ENCODE results near the gene CPT1B. TPM values are rescaled to one million over a fixed set of nuclear protein-coding genes. Genes with fewer than 3 reads are reported as not detected.

CPT1B gene
- total RNA-seq, 2 donors from 2014 or later, result 83.5 to 105 TPM

GRCh38 chr22:50575426-50575941 is 2.7 kb downstream of the CPT1B start:
- WGBS, 2 experiments (ENCODE audit: insufficient coverage in 1 of 2, insufficient read length in 1 of 2), result 90 to 96% methylated on average over 4 to 8 of the region's 8 CpGs
- H3K4me1 Mint-ChIP-seq, result no peaks in the 10 kb centered on the region
- Histone ChIP-seq H3K4me3 (ENCODE audit: low read length) (no peak overlapping the region), H3K4me1 (ENCODE audit: control insufficient read depth, insufficient read depth, low read length) (no peaks in the 10 kb centered on the region), H3K27ac (ENCODE audit: low read depth, low read length) (no peak overlapping the region), H3K36me3 (ENCODE audit: control insufficient read depth, insufficient read depth, low read length) (peaks cover 73% of the 10 kb centered on the region), H3K27me3 (ENCODE audit: control insufficient read depth, insufficient read depth, low read length, poor library complexity, severe bottlenecking) (no peaks in the 10 kb centered on the region), H3K9ac (ENCODE audit: extremely low read depth, low read length, poor library complexity, severe bottlenecking) (no peak overlapping the region), H3K9me3 (ENCODE audit: control insufficient read depth, low read length) (no peaks in the 10 kb centered on the region)
- TF ChIP-seq CTCF (conservative IDR thresholded peaks at IDR 0.05), result no peak
- H3K4me3 Mint-ChIP-seq, result no peak overlapping the region
- no peaks in the 10 kb centered on the region for H3K9me3 Mint-ChIP-seq
- H3K27me3 Mint-ChIP-seq (ENCODE audit: insufficient read depth), result no peaks in the 10 kb centered on the region
- DNase-seq, result no peak
- peak overlapping the region; percentile 26 for H3K27ac Mint-ChIP-seq
- peaks cover 46% of the 10 kb centered on the region for H3K36me3 Mint-ChIP-seq (ENCODE audit: low read depth)

- H3K9me3 Mint-ChIP-seq, result no peaks in the 10 kb centered on the region
- no peaks in the 10 kb centered on the region for H3K4me1 Mint-ChIP-seq
- Histone ChIP-seq H3K4me1 (ENCODE audit: control insufficient read depth, insufficient read depth, low read length) (no peaks in the 10 kb centered on the region), H3K27me3 (ENCODE audit: control insufficient read depth, insufficient read depth, low read length, poor library complexity, severe bottlenecking) (no peaks in the 10 kb centered on the region), H3K9me3 (ENCODE audit: control insufficient read depth, low read length) (no peaks in the 10 kb centered on the region), H3K27ac (ENCODE audit: low read depth, low read length) (no peak overlapping the region), H3K4me3 (ENCODE audit: low read length) (no peak overlapping the region), H3K36me3 (ENCODE audit: control insufficient read depth, insufficient read depth, low read length) (peaks cover 73% of the 10 kb centered on the region), H3K9ac (ENCODE audit: extremely low read depth, low read length, poor library complexity, severe bottlenecking) (no peak overlapping the region)
- H3K4me3 Mint-ChIP-seq, result no peak overlapping the region
- DNase-seq, result no peak
- WGBS, 2 experiments (ENCODE audit: insufficient coverage in 1 of 2, insufficient read length in 1 of 2), result 92 to 94% methylated on average over 10 to 11 of the region's 11 CpGs
- H3K27me3 Mint-ChIP-seq (ENCODE audit: insufficient read depth), result no peaks in the 10 kb centered on the region
- no peak for TF ChIP-seq CTCF (conservative IDR thresholded peaks at IDR 0.05)
- H3K36me3 Mint-ChIP-seq (ENCODE audit: low read depth), result peaks cover 48% of the 10 kb centered on the region
- peak overlapping the region; percentile 70 for H3K27ac Mint-ChIP-seq
Measured at GRCh38 chr22:50574383-50574755, 3.9 kb downstream of the CPT1B start.

GRCh38 chr22:50573491-50574382 is 4.5 kb downstream of the CPT1B start:
- Histone ChIP-seq H3K36me3 (ENCODE audit: control insufficient read depth, insufficient read depth, low read length) (peaks cover 76% of the 10 kb centered on the region), H3K27ac (ENCODE audit: low read depth, low read length) (no peak overlapping the region), H3K9ac (ENCODE audit: extremely low read depth, low read length, poor library complexity, severe bottlenecking) (no peak overlapping the region), H3K27me3 (ENCODE audit: control insufficient read depth, insufficient read depth, low read length, poor library complexity, severe bottlenecking) (no peaks in the 10 kb centered on the region), H3K4me1 (ENCODE audit: control insufficient read depth, insufficient read depth, low read length) (no peaks in the 10 kb centered on the region), H3K9me3 (ENCODE audit: control insufficient read depth, low read length) (no peaks in the 10 kb centered on the region), H3K4me3 (ENCODE audit: low read length) (no peak overlapping the region)
- Mint-ChIP-seq H3K4me1 (no peaks in the 10 kb centered on the region), H3K9me3 (no peaks in the 10 kb centered on the region), H3K4me3 (no peak overlapping the region), H3K27ac (peak overlapping the region; percentile 70), H3K36me3 (ENCODE audit: low read depth) (peaks cover 54% of the 10 kb centered on the region), H3K27me3 (ENCODE audit: insufficient read depth) (no peaks in the 10 kb centered on the region)
- WGBS, 2 experiments (ENCODE audit: insufficient coverage in 1 of 2, insufficient read length in 1 of 2), result 87 to 94% methylated on average over 18 to 26 of the region's 26 CpGs
- no peak for DNase-seq
- no peak for TF ChIP-seq CTCF (conservative IDR thresholded peaks at IDR 0.05)

Measured in endodermal cell (in vitro differentiated cells).